HG03064 (cell line): Measurements from ENCODE around the gene PDGFRA.

Experiments
- ATAC-seq: cut with Tn5 transposase; IDR thresholded peaks from one replicate; pipeline ENCODE4 v1.9.1; 2021; ENCODE audit warnings: low read depth; ENCODE audit not compliant: unreplicated experiment

PDGFRA gene

DNA sequence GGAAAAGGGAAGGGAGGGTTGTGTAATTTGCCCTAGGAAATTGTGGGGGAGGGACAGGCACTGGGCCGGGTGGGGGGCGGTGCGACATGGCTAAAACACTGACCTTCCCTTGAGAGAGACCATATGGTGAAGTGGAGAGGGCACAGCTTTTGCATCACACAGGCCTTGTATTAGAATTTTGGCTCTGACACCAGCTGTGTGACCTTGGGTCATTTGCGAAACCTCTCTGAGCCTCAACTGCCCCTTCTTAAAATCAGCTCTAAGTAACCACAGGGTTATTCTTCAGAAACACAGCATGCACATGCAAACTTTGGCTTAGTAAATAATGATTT, 25.8 kb downstream of the PDGFRA start:
- no peak for ATAC-seq

GRCh38 chr4:54255881-54256280, 26.8 kb downstream of the PDGFRA start:
- no peak for ATAC-seq

DNA sequence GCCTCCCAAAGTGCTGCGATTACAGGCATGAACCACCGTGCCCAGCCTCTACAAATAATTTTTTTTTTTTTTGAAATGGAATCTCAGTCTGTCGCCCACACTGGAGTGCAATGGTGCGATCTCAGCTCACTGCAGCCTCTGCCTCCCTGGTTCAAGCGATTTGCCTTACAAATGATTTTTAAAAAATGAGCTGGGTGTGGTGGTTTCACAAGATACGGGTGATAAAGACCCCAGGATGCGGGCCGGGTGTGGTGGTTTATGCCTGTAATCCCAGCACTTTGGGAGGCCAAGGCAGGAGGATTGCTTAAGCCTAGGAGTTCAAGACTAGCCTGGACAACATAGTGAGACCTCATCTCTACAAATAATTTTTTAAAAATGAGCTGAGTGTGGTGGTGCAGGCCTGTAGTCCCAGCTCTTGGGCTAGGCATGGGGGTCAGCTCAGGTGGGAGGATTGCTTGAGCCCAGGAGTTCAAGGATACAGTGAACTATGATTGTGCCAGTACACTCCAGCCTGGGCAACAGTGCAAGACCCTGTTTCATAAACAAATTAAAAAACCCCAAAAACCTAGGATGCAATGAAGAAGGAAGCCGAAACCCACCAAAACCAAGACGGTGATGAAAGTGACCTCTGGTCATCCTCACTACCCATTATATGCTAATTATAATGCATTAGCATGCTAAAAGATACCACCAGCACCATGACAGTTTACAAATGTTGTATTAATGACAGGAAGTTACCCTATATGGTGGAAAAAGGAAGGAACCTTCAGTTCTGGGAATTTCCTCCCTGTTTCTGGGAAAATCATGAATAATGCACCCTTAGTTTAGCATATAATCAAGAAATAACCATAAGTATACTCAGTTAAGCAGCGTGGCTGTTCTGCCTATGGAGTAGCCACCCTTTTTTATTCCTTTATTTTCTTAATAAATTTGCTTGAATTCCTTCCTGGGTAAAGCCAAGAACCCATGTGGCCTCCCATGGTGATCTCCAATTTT, 27.7 kb downstream of the PDGFRA start:
- ATAC-seq: no peak

- no peak for ATAC-seq
Measured at GRCh38 chr4:54265366-54265765, 36.3 kb downstream of the PDGFRA start.

DNA sequence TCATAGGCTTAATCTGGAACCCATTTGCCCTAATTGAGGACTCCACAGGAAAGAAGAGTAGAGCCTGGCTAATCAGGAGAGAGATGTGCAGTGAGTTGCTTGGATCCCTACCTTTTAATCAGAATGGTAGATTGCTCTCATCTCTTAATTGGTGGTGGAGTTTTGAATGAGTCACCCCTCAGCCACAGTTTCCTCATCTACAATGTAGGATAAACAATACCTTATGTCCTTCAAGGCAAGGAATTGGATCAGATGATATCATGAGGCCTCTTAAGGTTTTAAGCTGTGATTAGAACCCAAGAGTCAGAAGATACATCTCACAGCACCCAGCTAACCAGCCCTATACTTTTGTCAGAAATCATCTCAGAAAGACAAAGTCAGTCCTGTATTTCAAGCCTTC, 39.1 kb downstream of the PDGFRA start:
- ATAC-seq: no peak

- ATAC-seq: no peak
Measured at GRCh38 chr4:54271464-54271863, 42.4 kb downstream of the PDGFRA start.

DNA sequence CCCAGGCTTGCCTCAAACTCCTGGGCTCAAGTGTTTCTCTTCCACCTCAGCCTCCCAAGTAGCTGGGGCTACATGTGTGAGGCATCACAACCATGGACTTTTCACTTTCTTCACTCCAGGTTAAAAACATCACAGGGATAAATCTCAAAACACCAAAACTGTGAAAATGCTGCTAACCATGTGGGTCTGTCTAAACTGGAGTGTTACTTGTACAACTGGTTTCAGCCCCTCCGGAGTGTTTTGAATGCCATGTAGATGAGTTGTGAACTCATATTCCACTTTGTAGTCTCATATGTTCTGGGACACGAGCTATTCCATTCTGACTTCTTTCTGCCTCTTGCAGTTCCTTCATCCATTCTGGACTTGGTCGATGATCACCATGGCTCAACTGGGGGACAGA, 43.0 kb downstream of the PDGFRA start:
- no peak for ATAC-seq

DNA sequence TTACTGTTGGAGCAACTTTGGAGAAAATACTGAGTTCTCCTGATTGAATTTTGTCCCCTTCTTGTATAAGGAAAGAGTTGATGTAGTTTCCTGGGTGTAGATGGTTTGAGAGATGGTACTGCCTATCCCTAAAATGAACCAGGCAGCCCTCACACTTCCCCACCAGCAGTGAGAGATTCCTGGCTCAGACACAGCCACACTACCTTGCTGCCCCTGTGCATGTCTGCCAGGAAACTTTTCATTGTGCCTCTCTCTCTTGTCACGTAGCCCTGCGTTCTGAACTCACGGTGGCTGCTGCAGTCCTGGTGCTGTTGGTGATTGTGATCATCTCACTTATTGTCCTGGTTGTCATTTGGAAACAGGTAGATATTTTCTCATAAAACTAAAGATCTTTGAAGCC, 45.2 kb downstream of the PDGFRA start:
- no peak for ATAC-seq

DNA sequence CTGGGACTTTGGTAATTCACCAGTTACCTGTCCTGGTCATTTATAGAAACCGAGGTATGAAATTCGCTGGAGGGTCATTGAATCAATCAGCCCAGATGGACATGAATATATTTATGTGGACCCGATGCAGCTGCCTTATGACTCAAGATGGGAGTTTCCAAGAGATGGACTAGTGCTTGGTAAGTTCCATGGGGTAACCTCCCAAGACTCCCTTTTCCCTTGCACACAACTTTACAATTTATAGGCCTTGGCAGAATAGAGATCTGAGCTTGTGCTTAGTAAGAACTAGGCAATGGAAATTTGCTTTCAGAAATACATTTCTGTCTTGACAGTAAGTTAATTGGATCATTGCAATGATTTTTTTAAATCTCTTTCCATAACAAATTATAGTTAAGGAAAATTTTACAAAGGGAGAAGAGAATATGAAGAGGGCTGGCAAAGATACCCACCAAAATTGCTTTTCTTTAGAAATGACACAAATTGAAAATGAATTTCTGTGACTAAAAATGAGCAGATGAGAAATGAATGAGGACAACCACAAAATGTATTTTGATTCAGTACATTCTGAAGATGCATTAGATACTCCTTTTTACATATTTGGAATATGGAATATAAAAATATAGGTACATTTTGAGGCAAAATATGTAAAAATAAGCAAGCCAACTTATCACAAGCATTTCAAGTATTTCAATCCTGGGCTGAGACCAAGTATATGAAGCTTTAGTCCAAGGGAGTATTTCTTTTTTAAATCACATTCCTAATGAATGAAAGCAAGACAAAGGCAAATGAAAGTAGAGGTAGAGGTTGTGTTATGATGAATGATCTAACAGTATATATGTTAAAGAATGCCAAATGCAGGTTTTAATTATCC, 45.9 kb downstream of the PDGFRA start:
- ATAC-seq: no peak

GRCh38 chr4:54276641-54277430, 47.7 kb downstream of the PDGFRA start:
- no peak for ATAC-seq

GRCh38 chr4:54277691-54278090, 48.6 kb downstream of the PDGFRA start:
- no peak for ATAC-seq

DNA sequence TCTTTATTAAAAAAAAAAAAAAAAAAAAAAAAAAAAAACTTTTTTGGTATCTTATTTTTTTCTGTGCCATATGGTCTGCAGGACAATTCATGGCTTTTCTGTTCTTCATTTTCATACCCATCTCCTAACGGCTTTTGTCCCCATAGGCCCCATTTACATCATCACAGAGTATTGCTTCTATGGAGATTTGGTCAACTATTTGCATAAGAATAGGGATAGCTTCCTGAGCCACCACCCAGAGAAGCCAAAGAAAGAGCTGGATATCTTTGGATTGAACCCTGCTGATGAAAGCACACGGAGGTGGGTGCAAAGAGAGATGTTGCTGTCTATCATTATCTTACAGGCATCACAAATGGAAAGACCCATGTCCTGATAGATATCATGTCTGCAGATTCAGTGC, 49.1 kb downstream of the PDGFRA start:
- ATAC-seq: no peak

GRCh38 chr4:54281054-54281766, 52.1 kb downstream of the PDGFRA start:
- no peak for ATAC-seq

GRCh38 chr4:54282837-54283236, 53.7 kb downstream of the PDGFRA start:
- ATAC-seq: no peak

- no peak for ATAC-seq
Measured at GRCh38 chr4:54289316-54289715, 60.2 kb downstream of the PDGFRA start.

DNA sequence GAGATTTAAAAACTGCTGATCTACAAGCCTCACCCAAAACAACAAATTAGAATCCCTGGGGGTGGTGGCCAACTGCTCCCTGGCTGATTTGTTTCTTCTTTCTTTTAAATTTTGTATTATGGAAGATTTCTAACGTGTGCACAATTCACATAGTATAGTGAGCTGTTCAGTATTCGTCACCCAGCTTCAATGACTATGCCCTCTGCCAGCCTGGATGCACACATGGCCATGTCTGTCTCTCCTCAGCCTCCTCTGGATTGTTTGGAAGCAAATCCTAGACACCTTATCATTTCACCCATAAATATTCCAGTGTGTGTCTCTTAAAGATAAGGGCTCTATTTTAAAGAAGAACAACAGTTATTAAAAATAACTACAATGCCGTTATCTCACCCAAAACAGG, 61.9 kb downstream of the PDGFRA start:
- no peak for ATAC-seq

DNA sequence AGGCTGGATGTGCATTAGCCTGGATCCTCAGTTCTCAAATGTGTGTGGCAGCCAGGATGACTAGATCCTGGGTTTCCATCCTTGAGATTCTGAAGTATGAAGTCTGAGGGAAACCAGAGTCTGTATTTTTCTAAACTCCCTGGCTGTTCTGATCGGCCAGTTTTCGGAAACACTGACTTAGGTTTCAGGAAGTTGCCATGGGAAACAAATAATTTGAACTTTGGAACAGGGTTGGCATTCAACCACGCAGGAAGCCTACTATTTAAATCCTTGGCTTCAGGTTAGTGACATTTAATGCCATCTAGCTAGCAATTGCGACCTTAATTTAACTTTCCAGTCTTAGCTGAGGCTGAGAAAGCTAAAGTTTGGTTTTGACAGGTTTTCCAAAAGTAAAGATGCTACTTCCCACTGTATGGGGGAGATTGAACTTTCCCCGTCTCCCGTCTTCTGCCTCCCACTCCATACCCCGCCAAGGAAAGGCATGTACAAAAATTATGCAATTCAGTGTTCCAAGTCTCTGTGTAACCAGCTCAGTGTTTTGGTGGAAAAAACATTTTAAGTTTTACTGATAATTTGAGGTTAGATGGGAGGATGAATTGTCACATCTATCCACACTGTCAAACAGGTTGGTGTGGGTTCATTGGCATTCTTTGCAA, 67.6 kb downstream of the PDGFRA start:
- ATAC-seq: no peak

DNA sequence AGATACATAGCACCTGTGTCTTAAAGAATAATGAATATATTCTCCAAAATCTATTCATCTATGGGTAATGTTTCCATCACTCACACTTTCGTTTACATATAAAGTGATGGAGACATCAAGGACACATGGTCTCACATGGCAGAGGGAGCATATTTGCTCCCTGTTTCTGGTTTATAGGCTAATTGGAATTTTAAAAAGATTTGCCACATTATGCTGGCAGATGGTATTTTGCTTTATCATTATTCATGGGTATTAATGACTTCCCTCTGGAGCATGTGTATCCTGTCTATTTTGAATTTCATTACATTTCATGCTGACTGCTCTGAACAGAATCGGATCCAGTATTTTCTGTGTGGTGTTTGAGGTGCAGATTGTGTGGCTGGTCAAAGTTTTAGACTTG, 79.0 kb downstream of the PDGFRA start:
- ATAC-seq: no peak
